Non-pigmented ciliary epithelial cell (primary cell): ENCODE data around the gene ASPSCR1.

Experiments
- DNase-seq: peaks from one replicate; pipeline ENCODE4 v3.0.0-alpha.2; 2010; ENCODE audit warnings: low read depth

Gene ASPSCR1

DNA sequence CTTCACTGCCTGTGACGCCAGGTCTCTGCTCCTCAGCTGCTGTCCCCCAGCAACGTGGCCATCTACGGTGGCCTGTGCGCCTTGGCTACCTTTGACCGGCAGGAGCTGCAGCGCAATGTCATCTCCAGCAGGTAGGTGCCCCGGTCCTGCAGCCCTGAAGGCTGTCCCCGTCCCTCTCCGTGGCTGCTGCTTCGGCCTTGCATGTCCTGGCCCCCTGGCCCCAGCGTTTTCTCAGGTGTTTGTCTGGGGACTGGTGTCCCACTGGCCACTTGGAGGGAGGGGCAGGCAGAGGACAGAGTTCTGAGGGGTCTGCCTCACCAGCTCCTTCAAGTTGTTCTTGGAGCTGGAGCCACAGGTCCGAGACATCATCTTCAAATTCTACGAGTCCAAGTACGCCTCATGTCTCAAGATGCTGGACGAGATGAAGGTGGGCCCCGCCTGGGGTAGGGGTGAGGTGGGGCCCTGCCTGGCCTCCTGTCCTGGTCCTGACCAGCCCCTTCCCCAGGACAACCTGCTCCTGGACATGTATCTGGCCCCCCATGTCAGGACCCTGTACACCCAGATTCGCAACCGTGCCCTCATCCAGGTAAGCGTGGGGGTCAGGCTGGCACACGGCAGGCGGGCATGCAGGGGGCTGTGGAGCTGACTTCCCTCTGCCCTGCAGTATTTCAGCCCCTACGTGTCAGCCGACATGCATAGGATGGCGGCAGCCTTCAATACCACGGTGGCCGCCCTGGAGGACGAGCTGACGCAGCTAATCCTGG is 78.7 kb downstream of the ASPSCR1 start:
- DNase-seq: no peak

GRCh38 chr17:82056729-82057621 is 79.5 kb downstream of the ASPSCR1 start:
- no peak for DNase-seq

GRCh38 chr17:82058230-82058854 is 80.9 kb downstream of the ASPSCR1 start:
- no peak for DNase-seq

DNA sequence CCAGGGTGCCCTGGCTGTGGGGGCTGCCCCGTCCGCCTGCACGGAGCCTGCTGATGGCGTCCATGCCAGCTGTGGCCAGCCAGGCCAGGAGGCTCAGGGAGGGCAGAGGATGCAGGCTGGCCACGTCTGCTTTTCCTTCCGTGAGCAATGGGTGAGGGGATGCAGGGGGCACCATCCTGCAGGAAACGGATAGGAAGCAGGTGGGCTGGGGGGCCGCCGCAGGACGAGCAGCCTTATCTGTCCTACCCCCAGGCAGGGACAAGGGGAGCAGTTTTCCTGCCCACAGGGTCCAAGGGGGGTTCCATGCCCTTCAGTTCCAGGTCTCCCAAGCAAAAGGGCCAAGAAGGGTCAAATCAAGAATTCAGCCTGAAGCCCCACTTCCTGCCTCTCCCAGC is 81.4 kb downstream of the ASPSCR1 start:
- DNase-seq: no peak

- DNase-seq: no peak
Measured at GRCh38 chr17:82059272-82060000, 82.0 kb downstream of the ASPSCR1 start.

DNA sequence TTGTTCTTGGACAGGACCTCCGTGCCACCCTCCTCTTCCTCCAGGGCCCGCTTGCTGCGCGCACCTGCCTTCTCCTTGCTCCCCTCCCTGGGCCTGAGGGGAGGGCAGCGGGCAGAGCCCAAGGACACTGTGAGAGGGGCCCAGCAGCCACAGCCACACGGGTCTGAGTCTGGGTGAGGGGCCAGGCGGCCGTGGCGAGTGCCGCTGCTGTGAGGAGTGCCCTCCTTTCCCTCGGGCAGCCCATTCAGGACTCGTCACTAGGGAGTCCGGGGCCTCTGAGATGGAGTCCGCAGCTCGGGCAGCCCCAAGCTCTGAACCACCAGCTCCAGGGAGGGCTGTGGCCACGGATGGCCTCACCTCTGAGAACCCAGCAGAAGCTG is 82.6 kb downstream of the ASPSCR1 start:
- DNase-seq: no peak

DNA sequence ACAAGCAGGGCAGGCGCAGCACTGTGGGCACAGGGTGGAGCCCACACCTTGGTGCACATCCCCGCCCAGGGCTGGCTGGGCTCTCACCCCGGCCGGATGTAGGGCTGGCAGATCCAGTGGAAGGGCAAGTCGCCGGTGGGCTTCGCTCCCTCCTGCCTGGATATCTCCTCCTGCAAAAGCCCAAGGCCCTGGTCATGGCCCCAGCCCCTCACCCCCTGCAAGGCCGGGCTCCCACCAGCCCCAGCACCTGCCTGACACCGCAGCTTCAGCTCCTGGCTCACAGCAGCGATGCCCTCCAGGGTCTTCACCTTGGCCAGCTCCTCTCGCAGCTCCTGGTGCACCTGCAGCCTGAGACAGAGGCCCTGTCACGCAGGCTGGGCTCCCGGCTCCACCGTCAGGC is 83.2 kb downstream of the ASPSCR1 start:
- no peak for DNase-seq

GRCh38 chr17:82061047-82061925 is 83.9 kb downstream of the ASPSCR1 start:
- no peak for DNase-seq

GRCh38 chr17:82062076-82062983 is 84.9 kb downstream of the ASPSCR1 start:
- DNase-seq: no peak

DNA sequence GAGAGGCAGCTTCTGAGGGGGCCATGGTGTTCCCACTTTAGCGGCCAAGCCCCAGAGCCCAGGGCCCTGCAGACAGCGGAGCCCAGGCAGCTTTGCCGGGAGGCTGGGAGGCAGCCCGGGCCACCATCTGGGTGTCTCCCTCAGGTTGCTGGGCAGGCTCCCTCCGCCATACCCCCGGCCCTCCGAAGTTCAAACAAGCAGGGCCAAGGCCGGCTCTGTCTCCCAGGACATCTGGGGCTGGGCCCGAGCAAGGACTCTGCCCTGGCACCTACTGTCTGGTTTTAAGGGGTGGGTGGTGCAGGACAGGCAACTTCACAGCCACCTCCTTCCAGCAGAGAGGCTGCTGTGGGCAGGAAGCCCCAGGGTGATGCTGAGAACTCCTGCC is 85.5 kb downstream of the ASPSCR1 start:
- DNase-seq: no peak

DNA sequence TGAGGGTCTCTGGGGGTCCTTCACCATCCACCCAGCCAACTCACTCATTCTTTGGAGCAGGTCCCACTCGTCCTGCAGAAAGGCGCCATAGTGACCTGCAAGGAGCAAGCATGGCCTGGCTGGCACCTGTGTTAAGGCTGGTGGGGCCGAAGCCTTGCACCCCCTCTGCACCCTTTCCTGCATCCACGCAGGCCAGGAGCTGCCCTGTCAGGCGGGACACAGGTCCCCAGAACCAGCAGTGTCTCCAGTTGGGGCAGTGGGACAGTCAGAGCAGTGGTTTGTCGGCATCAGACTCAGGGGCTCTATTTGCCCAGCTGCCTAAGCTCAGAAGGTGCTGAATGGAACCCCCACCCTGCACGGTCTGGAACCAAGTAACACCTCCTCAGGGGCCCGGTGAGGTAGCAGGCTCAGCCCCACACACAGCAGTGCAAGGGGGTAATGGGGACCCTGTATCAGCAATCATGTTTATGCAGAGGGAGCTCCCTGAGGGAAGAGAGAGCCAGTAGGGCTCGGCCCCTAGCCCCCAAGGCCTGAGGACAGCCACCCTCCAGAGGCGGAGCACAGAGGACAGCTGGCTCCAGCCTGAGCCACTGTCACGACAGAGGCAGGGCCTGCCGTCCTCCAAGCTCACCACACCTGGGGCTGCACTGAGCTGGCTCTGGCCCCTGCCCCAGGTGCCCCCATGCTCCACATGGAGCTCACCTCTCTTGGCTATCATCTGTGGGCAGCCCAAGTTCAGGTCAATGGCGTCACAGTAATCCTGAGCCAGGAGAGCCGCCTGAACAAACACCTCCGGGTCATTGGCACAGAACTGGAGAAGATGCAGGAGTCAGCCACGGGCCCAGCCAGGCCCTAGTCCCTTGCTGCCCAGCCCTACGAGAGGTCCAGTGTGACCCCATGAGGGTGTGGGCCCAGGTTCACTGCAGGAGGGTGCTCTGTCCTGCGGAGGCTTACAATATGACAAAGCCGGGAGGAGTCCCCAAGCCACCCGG is 86.3 kb downstream of the ASPSCR1 start:
- DNase-seq: no peak

DNA sequence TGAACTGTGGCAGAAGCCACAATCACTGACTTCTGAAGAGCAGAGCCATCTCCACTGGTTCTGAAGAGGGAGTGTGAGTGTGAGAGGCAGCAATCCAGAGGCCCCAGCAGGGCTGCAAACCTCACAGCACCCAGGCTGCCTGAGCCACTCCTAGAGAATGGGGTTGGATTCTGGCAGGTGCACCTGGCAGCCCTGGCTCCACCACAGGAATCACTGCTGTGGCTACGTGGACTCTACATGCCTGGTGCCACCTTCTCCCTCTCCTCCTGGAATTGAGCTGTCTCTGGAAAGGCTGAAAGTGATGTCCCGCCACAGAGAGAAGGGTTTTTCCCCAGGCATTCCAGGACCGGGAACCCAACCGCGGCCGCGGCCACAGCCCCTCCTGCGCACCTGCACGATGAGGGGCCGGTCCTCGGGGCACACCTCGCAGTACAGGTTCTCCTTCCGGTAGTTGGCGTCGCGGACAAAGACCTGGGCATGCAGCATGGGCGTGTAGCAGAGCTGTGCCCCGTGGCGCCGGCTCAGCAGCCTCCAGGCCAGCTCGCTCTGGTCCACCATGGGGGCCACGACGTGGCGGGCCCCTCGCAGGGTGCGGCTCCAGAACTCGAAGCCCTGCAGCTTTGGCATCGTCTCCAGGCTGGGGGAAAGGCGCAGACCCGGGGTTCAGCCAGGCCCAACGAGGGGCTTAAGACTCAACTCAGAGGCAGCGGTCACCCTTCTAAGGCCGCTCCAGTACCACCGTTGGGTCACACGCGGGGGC is 87.2 kb downstream of the ASPSCR1 start:
- DNase-seq: no peak

GRCh38 chr17:82065193-82065637 is 87.8 kb downstream of the ASPSCR1 start:
- no peak for DNase-seq

DNA sequence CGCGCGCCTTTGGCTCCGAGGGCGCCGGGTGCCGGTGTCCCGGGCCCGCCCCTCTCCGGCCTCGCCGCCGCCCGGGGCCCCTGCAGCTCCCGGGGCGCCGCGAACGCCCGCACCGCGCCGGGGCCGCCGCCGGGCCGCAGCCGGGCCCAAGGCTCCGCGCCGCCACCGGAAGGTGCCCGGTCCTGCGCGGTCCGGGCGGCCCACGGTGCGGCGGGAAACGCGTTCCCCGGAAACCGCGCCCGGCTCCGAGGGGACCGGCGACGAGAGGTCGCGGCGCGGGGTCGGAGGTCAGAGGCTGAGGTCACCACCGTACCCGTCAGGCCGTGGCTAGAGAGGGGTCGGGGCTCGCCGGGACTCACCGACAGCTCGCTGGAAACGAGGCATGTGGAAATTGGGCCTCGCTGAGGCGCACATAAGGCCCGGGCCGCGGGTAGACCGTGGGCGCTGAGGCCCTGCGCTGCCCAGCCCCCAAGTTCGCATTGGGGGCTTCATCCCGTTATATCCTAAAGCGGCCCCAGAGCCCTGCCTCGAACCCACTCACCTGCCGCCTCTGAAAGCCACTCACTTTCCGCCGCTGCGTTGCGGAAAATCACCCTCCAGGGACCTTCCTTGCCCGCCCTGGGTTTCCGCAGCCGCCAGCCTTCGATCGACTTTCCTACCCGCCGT is 88.3 kb downstream of the ASPSCR1 start, which contains the start of gene DUS1L:
TSS of gene DUS1L (minus strand) at position 167 of the 666 bp plus-strand sequence. CDS start 745 bp downstream, outside the sequence.
- DNase-seq: no peak
